Measurements from ENCODE around the gene KCNK4.

KCNK4 gene

DNA sequence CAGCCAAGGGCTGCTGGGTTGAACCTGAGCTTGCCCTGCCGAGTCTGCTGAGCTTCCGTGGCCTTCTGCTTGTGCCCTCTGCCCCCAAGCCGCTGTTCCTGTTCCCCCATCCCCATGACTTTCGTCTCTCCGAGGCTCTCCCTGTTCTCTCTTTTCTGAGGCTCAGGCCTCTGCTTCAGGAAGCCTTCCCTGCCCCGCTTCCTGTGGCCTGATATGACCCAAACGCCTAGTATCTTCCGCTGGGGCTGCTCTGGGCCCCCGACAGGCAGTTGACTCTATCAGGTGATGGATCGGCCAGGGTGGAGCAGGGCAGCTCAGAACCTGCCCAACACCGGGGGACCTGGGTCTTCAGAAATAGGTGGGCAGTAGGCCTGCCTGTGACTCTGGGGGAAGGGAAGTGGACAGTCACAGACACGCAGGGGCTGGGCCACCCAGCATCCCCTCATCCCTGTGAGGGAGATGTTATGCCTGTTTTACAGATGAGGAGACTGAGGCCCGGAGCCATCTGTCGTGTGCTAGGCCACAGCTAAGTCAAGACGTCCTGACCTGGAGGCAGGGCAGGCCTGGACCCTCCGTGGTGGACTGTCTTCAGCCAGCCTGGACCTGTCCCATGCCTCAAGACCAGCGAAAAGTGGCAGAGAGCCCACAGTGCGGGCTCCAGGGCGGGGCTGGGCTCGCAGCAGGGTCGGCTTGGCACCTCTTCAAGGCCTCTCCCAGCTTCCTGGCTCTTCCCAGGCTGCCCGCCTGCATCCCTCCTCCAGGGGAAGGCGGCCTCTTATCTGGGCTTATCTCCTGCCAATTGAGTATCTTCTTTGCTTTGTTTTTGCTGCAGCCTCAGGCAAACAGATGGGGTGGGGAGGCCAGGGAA, 22.8 kb upstream of the KCNK4 start:
- in situ Hi-C loops (cut with MboI; ENCODE audit: low sequenced_read_pairs), result no loop called here

DNA sequence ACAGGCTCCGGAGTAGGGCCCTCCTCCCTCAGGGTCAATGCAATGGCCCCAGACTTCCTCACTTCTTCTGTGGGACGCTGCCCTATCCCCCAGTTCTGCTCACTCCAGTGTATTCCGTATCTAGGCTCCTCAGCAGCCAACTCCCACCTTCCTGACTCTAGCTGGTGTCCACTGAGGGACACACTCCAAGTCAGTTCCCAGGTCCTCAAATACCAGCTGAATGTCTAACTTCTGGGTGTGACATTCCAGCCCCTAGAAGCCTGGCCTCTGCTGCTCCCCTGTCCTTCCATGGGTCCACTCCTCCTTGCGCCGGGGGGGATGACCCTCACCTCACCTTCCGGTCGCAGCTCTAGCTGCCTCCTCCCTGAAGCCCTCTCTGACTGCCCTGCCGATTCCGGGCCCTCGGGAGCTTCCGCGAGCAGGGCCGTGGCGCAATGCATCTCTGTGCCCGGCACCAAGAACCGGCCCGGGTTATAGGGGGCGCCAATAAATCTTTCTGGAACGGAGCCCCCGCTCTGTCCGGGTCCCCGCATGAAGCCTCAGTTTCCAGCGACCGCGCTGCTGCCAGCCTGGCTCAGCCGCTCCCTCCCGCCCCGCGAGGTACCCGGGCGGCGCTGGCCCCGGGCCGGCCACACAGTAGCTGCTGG, 22.1 kb upstream of the KCNK4 start:
- in situ Hi-C loops (cut with MboI; ENCODE audit: low sequenced_read_pairs), result no loop called here

DNA sequence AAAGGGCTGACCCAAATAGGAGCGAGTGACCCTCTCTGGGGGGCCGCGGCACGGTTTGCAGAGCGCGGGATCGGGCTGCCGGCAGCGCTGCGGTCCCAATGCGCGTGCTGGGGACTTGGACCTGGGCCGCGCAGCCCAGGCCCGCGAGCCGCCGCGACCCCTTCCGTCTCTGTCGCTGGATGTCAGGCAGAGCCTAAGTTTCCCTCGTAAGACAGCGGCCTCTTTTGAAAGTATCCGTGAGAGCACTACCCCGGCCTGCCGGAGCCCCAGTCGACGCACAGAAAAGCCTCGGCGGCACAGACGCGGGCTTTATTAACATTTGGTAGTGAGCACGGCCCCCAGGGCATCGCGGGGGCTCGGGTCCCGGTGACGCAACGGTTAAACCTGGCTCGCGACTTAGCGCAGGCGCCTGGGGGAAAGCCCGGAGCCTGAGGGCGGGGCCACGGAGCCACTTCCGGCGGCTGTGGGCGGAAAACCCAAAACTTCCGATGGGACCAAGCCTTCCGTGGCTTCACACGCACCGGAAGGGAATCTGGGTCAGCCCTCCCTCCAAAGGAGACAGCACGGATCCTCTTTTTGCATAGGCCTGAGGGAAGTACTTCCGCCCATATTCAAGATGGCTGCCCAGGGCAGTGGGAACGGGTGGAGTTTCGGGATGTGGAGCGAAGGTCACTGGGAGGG, 21.4 kb upstream of the KCNK4 start:
- in situ Hi-C loops (cut with MboI; ENCODE audit: low sequenced_read_pairs), result no loop called here

DNA sequence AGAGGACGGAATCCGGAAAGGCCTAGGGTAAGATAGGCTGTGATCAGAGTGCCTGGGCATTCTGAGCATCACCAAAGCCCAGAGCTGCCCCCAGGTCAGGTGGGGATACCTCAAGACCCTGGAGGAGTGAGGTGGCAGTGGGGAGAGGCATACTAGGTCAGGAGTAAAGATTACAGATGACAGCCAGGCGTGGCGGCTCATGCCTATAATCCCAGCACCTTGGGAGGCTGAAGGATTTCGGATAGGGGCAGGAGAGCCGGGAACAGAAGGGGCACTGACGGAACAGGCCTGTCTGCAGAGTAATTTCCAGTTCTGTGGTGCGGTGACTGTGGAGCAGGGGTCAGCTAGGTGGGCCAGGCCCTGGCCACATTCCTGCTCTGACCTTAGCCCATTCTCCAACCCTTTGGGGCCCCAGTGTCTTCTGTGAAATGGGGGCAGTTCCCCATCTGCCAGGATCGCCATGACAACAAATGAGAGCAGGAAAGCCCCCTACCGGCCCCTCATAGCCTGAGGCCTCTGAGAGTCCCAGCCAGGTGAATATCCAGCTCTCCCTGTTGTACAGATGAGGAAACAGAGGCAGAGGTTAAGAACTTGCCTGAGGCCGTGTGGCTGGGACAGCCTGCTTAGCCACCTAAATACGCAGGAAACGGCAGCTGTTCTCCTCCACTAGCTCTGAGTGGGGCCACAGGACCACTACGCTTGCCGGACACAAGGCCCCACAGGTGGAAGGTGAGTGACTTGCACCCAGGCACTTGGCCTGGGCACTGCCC, 15.9 kb upstream of the KCNK4 start:
- in situ Hi-C loops (cut with MboI; ENCODE audit: low sequenced_read_pairs), result no loop called here

DNA sequence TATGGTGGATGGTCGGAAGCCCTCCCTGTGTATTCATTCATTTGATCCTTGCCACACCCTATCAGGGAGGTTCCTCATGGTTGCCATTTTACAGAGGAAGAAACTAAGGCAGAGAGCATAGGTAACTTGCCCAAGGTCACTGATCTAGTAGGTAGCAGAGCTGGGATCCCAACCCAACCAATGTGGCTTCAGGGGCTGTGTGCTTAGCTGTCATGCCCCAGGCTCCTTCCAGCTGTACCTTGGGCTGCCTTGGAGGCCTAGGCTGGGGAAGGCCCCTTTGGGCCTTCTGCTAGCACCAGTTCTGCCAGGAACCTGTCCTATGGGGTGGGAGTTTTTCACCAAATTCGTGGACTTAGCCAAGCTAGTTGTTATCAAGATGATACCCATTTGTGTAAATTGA, 15.3 kb upstream of the KCNK4 start:
- in situ Hi-C loops (cut with MboI; ENCODE audit: low sequenced_read_pairs), result no loop called here

DNA sequence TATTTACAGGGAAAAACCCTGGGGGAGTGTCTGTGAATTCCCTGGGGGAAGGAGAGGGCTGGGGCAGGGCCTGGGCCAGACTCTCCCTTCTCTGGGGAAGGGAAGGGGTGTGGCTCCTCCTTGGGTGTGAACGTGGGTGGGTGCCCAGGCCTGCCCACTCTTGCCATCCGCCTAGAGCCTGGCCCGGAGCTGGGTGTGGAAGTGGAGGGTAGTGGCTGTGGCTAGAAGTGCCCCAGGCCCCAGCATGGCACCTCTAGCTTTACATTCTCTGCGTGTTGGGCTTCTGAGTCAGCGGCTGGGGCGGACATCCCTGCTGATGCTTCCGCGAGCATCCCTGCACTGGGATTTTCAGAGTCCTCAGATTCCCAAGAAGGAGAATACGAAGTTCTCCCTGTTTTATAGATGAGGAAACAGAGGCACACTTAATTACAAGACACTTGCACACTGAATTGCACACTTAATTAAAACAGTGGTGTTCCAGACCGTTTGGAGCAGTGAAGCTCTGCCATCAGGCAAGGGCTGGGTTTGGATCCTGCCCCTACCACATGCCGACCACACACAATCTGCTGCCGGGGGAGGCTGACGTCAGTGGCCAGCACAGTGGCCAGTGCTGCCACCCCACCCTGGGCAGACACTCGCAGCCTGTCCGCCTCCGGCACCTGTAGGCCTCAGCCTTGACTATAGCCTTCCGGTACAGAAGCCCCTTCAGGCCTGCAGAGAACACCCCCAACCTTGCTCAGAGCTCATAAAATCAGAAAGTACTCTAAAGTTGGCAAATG, 14.3 kb upstream of the KCNK4 start:
- in situ Hi-C loops (cut with MboI; ENCODE audit: low sequenced_read_pairs), result no loop called here

DNA sequence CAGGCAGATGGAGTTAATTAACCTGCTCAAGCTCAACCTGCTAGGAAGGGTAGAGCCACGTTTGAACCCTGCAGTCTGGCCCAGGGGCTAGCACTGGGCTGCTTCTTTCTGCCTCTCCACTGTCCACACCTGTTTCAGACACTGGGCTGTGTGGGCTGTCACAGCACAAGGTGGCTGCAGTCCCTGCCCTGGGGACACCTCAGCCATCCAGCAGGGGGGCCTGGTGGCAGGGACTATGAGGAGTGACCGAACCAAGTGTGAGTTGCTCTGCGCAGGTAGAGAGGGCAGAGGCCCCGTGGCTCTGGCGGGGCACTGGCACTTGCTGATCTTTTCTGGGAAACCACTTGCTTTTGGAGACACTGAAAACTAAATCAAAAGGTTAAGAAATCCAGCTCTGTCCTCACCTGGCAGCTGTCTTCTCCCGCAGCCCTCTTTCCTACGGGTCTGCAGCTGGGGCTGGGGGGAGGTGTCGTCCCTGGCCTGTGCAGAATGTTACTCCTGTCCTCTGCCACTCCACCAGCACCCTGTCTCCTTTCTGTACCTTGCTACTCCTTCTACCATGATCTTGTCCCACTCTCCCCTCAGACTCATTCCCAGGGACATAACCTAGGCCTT, 12.4 kb upstream of the KCNK4 start:
- in situ Hi-C loops (cut with MboI; ENCODE audit: low sequenced_read_pairs), result no loop called here

DNA sequence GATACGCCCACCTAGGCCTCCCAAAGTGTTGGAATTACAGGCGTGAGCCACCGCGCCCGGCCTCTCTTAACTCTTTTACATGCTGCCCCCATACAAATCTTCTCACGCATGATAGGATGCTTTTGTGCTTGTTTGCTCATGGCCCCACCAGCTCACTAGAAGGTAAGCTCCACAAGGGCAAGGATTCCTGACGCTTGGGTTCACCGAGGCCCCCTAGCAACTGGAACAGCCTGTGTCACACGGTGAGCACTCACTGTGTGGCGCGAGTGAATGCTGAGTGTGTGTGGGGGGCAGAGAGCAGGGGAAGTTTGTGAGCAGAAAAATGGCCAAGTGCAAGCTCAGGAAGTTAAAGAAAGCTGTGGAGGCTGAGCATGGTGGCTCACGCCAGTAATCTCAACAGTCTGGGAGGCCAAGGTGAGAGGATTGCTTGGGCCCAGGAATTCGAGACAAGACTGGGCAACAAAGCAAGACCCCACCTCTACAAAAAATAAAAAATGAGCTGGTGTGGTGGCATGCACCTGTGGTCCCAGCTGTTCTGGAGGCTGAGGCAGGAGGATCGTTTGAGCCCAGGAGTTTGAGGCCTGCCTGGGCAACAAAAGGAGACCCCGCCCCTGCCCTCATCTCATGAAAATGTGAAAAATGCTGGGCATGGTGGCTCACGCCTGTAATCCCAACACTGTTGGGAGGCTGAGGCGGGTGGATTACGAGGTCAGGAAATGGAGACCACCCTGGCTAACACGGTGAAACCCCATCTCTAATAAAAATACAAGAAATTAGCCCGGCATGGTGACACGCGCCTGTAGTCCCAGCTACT, 8.9 kb upstream of the KCNK4 start:
- in situ Hi-C loops (cut with MboI; ENCODE audit: low sequenced_read_pairs), result no loop called here

DNA sequence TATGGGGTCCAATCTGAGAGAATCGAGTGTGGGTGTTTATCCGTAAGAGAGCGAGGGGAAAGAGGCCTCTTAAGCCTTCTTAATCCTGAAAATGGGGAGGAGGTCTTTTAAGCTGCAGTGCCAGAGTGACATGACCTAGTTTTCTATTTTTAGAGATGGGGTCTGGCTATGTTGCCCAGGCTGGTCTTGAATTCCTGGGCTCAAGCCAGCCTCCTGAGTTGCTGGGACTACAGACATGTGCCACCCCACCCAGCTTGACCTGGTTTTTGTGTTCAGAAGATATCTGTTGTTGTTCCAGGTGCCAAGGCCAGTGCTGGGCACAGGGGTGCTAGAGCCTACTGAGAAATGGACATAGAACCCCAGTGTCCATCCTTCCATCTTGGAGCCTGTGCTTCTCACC, 8.0 kb upstream of the KCNK4 start:
- in situ Hi-C loops (cut with MboI; ENCODE audit: low sequenced_read_pairs), result no loop called here

DNA sequence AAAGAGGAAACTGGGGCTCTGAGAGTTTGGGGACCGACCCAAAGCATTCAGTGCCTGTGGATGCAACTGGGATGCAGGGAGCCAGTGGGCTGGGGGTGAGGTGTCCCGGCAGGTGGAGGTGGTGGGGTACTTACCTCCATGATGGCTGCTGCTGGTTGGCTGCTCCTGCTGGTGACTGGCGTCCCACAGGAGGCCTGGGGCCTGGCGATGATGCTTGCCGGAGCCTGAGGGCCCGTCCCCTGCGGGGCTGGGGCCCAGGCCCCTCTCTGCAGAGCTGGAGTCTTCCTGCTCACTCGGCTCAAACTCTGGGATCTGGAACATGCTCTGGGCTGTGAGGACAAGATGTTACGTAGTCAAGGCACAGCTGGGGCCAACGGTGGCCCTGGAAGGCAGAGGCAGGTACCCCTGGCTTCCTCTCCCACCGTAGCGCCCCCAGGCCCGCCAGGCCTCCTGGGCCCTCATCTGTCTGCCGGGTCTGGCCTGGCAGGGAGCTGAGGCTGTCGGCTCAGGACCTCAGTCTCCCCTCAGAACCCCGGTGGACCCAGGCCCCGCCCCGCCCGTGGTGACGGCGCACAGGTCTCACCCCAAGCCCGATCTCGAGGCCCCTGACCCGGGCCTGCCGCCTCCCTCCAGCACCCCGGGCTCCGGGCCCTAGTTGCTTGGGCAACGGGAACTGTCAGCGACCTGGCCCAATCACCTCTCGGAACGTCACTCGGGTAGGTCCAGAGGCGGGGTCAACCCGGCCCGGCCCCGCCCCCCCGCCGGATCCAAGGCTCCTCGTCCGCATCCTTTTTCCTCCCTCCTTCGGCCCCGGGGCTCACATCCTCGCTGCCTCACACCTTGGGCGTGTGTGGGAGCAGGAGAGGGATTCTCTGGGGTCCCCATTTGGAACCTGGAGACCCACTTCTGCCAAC, 6.8 kb upstream of the KCNK4 start, which contains the start of gene BAD:
Gene BAD (minus strand): TSS at position 618 of the 914 bp plus-strand sequence. CDS start 297 bp downstream, at position 321.
- in situ Hi-C loops (cut with MboI; ENCODE audit: low sequenced_read_pairs), result no loop called here

DNA sequence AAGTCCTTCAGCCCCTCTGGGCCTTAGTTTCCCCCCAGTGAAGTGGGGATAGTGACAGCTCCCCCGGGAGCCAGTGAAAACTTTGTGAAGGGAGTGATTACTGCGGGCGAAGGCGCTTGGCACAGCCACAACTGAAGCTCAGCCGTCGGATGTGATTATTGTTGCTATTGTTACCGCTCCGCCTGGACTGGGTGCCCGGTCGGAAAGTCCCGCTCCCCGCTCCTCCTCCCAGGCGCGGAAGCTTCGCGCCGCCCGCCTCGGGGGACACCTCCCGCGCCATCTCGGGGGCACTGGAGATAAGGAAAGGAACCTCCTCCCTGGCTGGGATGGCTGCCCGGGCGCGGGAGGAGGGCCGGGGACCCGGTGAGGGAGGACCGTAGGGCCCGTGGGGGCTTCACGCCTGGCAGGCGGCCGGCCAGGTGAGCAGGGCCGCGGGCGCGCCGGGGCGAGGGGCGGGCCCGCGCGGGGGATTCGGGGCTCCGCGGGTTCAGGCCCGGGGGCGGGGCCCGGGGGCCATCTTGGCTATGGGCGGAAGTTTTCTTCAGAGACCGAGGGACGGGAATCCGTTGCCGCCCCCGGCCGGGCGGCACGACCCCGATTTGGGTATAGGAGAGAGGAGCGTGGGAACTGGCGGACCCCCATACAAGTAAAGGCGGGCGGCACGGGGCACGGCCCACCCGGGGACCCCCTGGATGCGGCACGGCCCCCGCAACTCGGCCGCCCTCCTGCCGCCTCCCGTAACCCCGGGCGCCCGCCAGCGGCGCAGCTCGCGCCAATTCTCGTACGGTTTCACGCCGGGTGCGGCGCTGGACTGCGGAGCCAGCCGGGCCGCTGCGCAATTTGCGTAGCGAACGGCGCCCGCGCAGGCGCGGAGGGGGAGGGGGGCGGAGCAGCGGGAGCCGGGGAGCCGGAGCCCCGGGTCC, 5.9 kb upstream of the KCNK4 start, which contains the start of gene GPR137:
Gene GPR137 (plus strand): TSS at position 887 of the 923 bp plus-strand sequence. CDS start 677 bp downstream, outside the sequence.
- in situ Hi-C loops (cut with MboI; ENCODE audit: low sequenced_read_pairs), result no loop called here

DNA sequence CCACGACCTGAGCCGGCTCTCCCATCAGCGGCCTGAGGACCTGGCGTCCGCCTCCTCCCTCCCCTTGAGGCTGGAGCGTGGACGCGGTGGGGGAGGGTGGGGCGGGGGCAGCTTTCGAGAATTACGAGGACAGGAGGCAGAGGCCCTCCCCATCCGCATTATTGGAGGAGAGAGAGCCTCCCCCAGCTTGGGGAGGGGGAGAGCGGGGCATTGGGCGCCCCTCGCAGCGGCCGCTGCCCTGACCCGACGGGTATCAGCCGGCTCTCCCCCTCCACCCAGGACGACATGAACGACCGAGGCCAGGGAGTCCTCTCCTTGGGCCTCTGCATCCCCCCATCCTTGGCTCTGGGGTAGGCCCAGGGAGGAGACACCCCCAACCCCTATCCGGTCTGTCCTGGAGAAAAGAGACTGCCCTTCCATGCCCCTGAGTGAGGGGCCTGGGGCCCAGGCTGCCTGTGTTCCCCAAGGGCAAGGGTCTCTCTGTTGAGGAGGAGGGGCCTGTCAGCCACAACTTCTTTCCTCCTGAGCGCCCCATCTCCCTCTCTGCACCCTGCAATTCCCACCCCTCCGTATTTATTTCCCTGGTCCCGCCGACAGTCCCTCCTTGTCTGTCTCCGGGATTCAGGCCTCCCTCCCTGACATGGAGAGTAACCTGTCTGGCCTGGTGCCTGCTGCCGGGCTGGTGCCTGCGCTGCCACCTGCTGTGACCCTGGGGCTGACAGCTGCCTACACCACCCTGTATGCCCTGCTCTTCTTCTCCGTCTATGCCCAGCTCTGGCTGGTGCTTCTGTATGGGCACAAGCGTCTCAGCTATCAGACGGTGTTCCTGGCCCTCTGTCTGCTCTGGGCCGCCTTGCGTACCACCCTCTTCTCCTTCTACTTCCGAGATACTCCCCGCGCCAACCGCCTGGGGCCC, 5.0 kb upstream of the KCNK4 start:
- in situ Hi-C loops (cut with MboI; ENCODE audit: low sequenced_read_pairs), result no loop called here

DNA sequence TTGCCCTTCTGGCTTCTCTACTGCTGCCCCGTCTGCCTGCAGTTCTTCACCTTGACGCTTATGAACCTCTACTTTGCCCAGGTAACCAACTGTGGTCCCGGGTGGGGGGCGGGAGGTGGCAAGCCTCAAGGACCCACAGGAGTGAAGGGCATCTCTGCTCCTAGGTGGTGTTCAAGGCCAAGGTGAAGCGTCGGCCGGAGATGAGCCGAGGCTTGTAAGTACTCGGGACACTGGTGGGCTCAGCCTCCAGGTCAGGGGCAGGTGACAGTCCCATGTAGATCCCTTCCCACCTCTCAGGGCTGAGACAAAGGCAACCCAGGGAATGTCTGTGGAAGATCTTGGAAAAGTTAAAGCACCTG, 4.3 kb upstream of the KCNK4 start:
- in situ Hi-C loops (cut with MboI; ENCODE audit: low sequenced_read_pairs), result no loop called here

DNA sequence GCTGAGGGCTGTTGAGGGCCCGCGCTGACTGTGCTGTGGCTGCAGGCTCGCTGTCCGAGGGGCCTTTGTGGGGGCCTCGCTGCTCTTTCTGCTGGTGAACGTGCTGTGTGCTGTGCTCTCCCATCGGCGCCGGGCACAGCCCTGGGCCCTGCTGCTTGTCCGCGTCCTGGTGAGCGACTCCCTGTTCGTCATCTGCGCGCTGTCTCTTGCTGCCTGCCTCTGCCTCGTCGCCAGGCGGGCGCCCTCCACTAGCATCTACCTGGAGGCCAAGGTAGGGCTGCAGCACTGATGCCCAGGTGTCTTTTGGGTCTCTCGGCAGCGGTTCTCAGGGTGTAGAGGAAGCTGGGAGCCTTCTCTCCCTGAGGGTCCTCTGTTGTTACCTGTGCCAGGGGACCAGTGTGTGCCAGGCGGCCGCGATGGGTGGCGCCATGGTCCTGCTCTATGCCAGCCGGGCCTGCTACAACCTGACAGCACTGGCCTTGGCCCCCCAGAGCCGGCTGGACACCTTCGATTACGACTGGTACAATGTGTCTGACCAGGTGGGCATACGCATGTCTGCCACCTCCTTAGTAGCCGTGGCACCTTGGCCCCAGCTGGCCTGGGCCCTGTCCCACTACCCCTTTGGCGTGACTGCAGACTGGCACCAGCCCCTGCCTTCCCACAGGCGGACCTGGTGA, 3.3 kb upstream of the KCNK4 start:
- in situ Hi-C loops (cut with MboI; ENCODE audit: low sequenced_read_pairs), result no loop called here

DNA sequence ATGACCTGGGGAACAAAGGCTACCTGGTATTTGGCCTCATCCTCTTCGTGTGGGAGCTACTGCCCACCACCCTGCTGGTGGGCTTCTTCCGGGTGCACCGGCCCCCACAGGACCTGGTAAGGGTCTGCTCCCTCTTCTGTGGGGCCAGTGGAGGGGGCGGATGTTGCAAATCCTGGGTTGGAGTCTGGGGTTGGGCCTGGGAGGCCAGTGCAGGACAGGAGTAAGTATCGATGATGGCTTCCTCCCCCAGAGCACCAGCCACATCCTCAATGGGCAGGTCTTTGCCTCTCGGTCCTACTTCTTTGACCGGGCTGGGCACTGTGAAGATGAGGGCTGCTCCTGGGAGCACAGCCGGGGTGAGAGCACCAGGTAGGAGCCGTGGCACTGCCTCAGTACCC, 2.8 kb upstream of the KCNK4 start:
- in situ Hi-C loops (cut with MboI; ENCODE audit: low sequenced_read_pairs), result no loop called here
